Measurements from ENCODE around the gene KCNQ1. TPM values are rescaled to one million over a fixed set of nuclear protein-coding genes. Genes with fewer than 3 reads are reported as not detected.

The KCNQ1 gene
- total RNA-seq, 1 donor from 2014 or later, result 0.16 TPM

GRCh38 chr11:2750101-2750681 lies 305.4 kb downstream of the KCNQ1 start:
- no peak for TF ChIP-seq CTCF (IDR thresholded peaks at IDR 0.05)
- peaks cover 40% of the 10 kb centered on the region for H3K27me3 Mint-ChIP-seq (ENCODE audit: unreplicated experiment)
- no peak overlapping the region for H3K4me3 Mint-ChIP-seq (ENCODE audit: unreplicated experiment)
- peaks cover 15% of the 10 kb centered on the region for H3K4me1 Mint-ChIP-seq (ENCODE audit: unreplicated experiment)
- no peaks in the 10 kb centered on the region for H3K36me3 Mint-ChIP-seq (ENCODE audit: unreplicated experiment)
- H3K9me3 Mint-ChIP-seq (ENCODE audit: unreplicated experiment), result peaks cover 3% of the 10 kb centered on the region
- H3K27ac Mint-ChIP-seq (ENCODE audit: unreplicated experiment), result no peak overlapping the region
- no peak for DNase-seq (ENCODE audit: extremely low spot score, unreplicated experiment)

- Mint-ChIP-seq H3K27ac (ENCODE audit: unreplicated experiment) (no peak overlapping the region), H3K36me3 (ENCODE audit: unreplicated experiment) (no peaks in the 10 kb centered on the region), H3K4me3 (ENCODE audit: unreplicated experiment) (no peak overlapping the region), H3K9me3 (ENCODE audit: unreplicated experiment) (peaks cover 3% of the 10 kb centered on the region), H3K27me3 (ENCODE audit: unreplicated experiment) (peaks cover 41% of the 10 kb centered on the region), H3K4me1 (ENCODE audit: unreplicated experiment) (peaks cover 15% of the 10 kb centered on the region)
- TF ChIP-seq CTCF (IDR thresholded peaks at IDR 0.05), result no peak
- DNase-seq (ENCODE audit: extremely low spot score, unreplicated experiment), result no peak
Observed at GRCh38 chr11:2750682-2751522, 306.1 kb downstream of the KCNQ1 start.

GRCh38 chr11:2751523-2752203 lies 306.9 kb downstream of the KCNQ1 start:
- Mint-ChIP-seq H3K27ac (ENCODE audit: unreplicated experiment) (no peak overlapping the region), H3K36me3 (ENCODE audit: unreplicated experiment) (no peaks in the 10 kb centered on the region), H3K4me1 (ENCODE audit: unreplicated experiment) (peaks cover 15% of the 10 kb centered on the region), H3K4me3 (ENCODE audit: unreplicated experiment) (no peak overlapping the region), H3K27me3 (ENCODE audit: unreplicated experiment) (peaks cover 41% of the 10 kb centered on the region), H3K9me3 (ENCODE audit: unreplicated experiment) (peaks cover 3% of the 10 kb centered on the region)
- TF ChIP-seq CTCF (IDR thresholded peaks at IDR 0.05), result no peak
- DNase-seq (ENCODE audit: extremely low spot score, unreplicated experiment), result no peak

- H3K36me3 Mint-ChIP-seq (ENCODE audit: unreplicated experiment), result no peaks in the 10 kb centered on the region
- no peak overlapping the region for H3K4me3 Mint-ChIP-seq (ENCODE audit: unreplicated experiment)
- DNase-seq (ENCODE audit: extremely low spot score, unreplicated experiment), result no peak
- no peak overlapping the region for H3K27ac Mint-ChIP-seq (ENCODE audit: unreplicated experiment)
- TF ChIP-seq CTCF (IDR thresholded peaks at IDR 0.05), result no peak
- H3K9me3 Mint-ChIP-seq (ENCODE audit: unreplicated experiment), result peaks cover 3% of the 10 kb centered on the region
- peaks cover 15% of the 10 kb centered on the region for H3K4me1 Mint-ChIP-seq (ENCODE audit: unreplicated experiment)
- peaks cover 41% of the 10 kb centered on the region for H3K27me3 Mint-ChIP-seq (ENCODE audit: unreplicated experiment)
Observed at GRCh38 chr11:2752204-2752770, 307.5 kb downstream of the KCNQ1 start.

Data from osteocyte (in vitro differentiated cells).